Measurements from ENCODE around the gene IRS2.

The IRS2 gene

DNA sequence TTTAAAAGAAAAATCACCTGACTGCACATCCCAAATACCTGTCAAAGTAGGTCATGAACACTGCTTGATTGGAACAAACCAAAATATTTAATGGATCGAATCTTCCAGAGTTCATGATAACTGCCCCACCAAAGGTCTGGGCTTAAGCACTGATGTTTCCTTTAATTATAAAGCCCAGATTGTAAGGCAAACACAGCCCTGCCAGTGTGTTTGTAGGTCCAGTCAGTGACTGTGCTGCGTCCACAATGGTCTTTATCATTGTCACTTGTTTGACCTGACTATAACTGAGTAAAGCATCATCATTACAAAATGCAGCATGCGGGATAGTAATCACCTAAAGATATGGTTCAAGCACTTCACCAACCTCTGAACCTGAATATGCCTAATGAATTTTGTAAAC is 63.3 kb downstream of the IRS2 start:
- Histone ChIP-seq H3K9me3 (ENCODE audit: insufficient read depth, low read length) (peaks cover 16% of the 10 kb centered on the region), H3K27me3 (ENCODE audit: insufficient read depth, insufficient read length) (no peaks in the 10 kb centered on the region), H3K4me3 (ENCODE audit: insufficient read length, low read depth) (no peak overlapping the region), H3K9ac (ENCODE audit: insufficient read length, low read depth) (no peak overlapping the region), H3K36me3 (ENCODE audit: insufficient read depth, insufficient read length, low read length) (no peaks in the 10 kb centered on the region), H3K4me1 (ENCODE audit: insufficient read depth, insufficient read length) (peaks cover under 1% of the 10 kb centered on the region)
- no peak for DNase-seq (ENCODE audit: low read depth, low spot score)
- TF ChIP-seq YY1 (IDR thresholded peaks at IDR 0.05; ENCODE audit: insufficient read depth, insufficient read length): no peak
- TF ChIP-seq ZNF274 (IDR thresholded peaks at IDR 0.05; ENCODE audit: low read depth, low read length): no peak
- no peak for TF ChIP-seq SUZ12 (IDR thresholded peaks at IDR 0.05; ENCODE audit: extremely low read depth, insufficient read depth, insufficient read length)

DNA sequence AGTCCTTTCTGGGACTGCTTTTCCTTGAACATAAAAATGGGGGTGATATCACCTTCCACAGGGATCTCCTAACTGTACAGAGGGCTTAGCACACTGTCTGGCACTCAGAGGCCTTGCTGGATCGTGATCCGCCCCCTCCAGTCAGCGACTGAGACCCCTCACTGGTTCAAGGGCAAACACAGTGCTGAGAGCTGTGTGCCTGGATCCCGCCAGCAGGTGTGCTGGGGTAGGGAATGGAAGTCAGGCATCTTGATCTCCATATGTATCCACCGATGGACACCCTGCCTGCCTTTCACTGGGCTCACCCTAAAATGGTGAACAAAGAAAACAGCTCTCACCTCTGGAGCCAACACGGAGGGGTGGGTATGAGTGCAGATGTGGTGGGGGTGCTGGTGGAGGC is 64.3 kb downstream of the IRS2 start:
- H3K36me3 ChIP-seq (ENCODE audit: insufficient read depth, insufficient read length, low read length): no peaks in the 10 kb centered on the region
- TF ChIP-seq YY1 (IDR thresholded peaks at IDR 0.05; ENCODE audit: insufficient read depth, insufficient read length) (no peak), SUZ12 (IDR thresholded peaks at IDR 0.05; ENCODE audit: extremely low read depth, insufficient read depth, insufficient read length) (no peak), ZNF274 (IDR thresholded peaks at IDR 0.05; ENCODE audit: low read depth, low read length) (no peak)
- DNase-seq (ENCODE audit: low read depth, low spot score): no peak
- H3K9me3 ChIP-seq (ENCODE audit: insufficient read depth, low read length): peaks cover 14% of the 10 kb centered on the region
- H3K4me1 ChIP-seq (ENCODE audit: insufficient read depth, insufficient read length): no peaks in the 10 kb centered on the region
- H3K9ac ChIP-seq (ENCODE audit: insufficient read length, low read depth): no peak overlapping the region
- no peaks in the 10 kb centered on the region for H3K27me3 ChIP-seq (ENCODE audit: insufficient read depth, insufficient read length)
- no peak overlapping the region for H3K4me3 ChIP-seq (ENCODE audit: insufficient read length, low read depth)

DNA sequence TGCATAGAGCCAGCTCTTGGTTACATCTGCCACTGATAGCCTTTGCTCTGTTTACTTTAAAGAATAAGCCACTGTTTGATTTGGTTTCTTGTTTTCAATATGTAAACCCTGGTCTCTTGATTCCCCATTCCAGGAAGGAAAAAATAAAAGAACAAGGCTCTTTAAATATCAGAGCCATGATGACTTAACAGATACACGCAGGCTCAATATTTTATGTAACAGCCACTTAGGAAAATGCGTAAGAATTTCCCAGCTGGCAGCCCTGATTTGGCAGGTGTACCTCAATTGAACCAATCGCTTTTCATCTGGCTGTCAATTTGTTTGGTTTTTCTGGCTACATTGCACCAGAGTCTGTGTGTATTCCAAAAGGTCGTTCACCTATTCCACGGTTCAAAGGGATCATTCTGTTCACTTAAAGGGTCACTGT is 65.6 kb downstream of the IRS2 start:
- no peaks in the 10 kb centered on the region for H3K36me3 ChIP-seq (ENCODE audit: insufficient read depth, insufficient read length, low read length)
- DNase-seq (ENCODE audit: low read depth, low spot score): no peak
- no peaks in the 10 kb centered on the region for H3K4me1 ChIP-seq (ENCODE audit: insufficient read depth, insufficient read length)
- H3K4me3 ChIP-seq (ENCODE audit: insufficient read length, low read depth): no peak overlapping the region
- H3K27me3 ChIP-seq (ENCODE audit: insufficient read depth, insufficient read length): no peaks in the 10 kb centered on the region
- TF ChIP-seq ZNF274 (IDR thresholded peaks at IDR 0.05; ENCODE audit: low read depth, low read length): no peak
- TF ChIP-seq SUZ12 (IDR thresholded peaks at IDR 0.05; ENCODE audit: extremely low read depth, insufficient read depth, insufficient read length): no peak
- TF ChIP-seq YY1 (IDR thresholded peaks at IDR 0.05; ENCODE audit: insufficient read depth, insufficient read length): no peak
- peaks cover 2% of the 10 kb centered on the region; the same call in 1 of the 2 replicates for H3K9me3 ChIP-seq (ENCODE audit: insufficient read depth, low read length)
- no peak overlapping the region for H3K9ac ChIP-seq (ENCODE audit: insufficient read length, low read depth)

DNA sequence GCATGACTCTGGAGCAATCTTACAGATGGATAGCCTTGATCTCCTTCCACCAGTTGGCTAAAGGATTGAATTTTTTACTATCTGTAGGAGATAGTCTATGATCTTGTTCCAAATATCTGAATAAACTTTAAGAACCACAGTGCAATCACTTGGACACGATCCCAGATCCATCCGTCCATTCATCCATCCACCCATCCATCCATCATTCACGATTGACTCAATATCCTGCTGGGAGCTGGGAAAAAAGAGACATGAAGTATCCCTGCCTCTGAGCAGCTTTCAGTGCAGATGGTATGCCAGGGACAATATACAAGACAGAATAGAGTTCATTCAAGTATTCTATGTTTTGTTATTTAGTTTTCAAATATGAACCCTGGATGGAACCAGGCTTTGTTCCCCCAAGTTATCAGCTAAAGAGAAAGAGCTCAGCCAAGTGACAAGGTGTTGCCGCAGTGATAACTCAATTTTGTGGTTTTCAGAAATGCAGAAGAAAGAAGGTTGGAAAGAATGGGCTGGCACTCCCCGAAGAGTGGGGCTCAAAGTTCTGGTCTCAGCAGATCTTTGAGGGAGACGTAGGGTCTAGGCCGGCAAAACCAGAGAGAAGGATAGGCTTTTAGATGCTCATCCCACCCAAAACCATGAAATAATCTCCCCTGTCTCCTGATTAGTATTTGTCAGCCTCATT is 66.3 kb downstream of the IRS2 start:
- no peak overlapping the region for H3K9ac ChIP-seq (ENCODE audit: insufficient read length, low read depth)
- H3K9me3 ChIP-seq (ENCODE audit: insufficient read depth, low read length): no peaks in the 10 kb centered on the region
- H3K27me3 ChIP-seq (ENCODE audit: insufficient read depth, insufficient read length): no peaks in the 10 kb centered on the region
- no peaks in the 10 kb centered on the region for H3K36me3 ChIP-seq (ENCODE audit: insufficient read depth, insufficient read length, low read length)
- DNase-seq (ENCODE audit: low read depth, low spot score): no peak
- TF ChIP-seq YY1 (IDR thresholded peaks at IDR 0.05; ENCODE audit: insufficient read depth, insufficient read length): no peak
- no peak for TF ChIP-seq ZNF274 (IDR thresholded peaks at IDR 0.05; ENCODE audit: low read depth, low read length)
- TF ChIP-seq SUZ12 (IDR thresholded peaks at IDR 0.05; ENCODE audit: extremely low read depth, insufficient read depth, insufficient read length): no peak
- H3K4me3 ChIP-seq (ENCODE audit: insufficient read length, low read depth): no peak overlapping the region
- H3K4me1 ChIP-seq (ENCODE audit: insufficient read depth, insufficient read length): no peaks in the 10 kb centered on the region

DNA sequence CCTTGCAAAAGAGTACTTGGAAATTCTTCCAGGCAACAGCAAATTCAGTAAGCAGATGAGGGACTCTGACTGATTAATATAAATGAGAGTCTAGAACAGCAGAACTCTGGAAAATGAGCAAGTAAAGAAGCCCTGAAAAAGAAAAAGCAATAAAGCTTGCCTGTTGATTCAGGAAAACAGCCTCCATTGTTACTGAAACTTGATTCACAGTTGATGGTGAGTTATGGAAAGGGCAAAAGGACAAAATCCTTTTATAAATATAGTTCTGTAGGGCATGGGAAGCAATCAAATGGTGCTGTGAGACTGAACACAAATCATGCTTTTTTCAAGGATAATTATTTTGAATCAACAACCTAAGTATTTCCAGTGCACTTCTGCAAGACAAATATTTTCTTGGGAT is 67.7 kb downstream of the IRS2 start:
- Histone ChIP-seq H3K9me3 (ENCODE audit: insufficient read depth, low read length) (no peaks in the 10 kb centered on the region), H3K36me3 (ENCODE audit: insufficient read depth, insufficient read length, low read length) (no peaks in the 10 kb centered on the region), H3K4me1 (ENCODE audit: insufficient read depth, insufficient read length) (no peaks in the 10 kb centered on the region), H3K27me3 (ENCODE audit: insufficient read depth, insufficient read length) (no peaks in the 10 kb centered on the region), H3K9ac (ENCODE audit: insufficient read length, low read depth) (no peak overlapping the region), H3K4me3 (ENCODE audit: insufficient read length, low read depth) (no peak overlapping the region)
- DNase-seq (ENCODE audit: low read depth, low spot score): no peak
- TF ChIP-seq ZNF274 (IDR thresholded peaks at IDR 0.05; ENCODE audit: low read depth, low read length): no peak
- TF ChIP-seq YY1 (IDR thresholded peaks at IDR 0.05; ENCODE audit: insufficient read depth, insufficient read length): no peak
- no peak for TF ChIP-seq SUZ12 (IDR thresholded peaks at IDR 0.05; ENCODE audit: extremely low read depth, insufficient read depth, insufficient read length)

DNA sequence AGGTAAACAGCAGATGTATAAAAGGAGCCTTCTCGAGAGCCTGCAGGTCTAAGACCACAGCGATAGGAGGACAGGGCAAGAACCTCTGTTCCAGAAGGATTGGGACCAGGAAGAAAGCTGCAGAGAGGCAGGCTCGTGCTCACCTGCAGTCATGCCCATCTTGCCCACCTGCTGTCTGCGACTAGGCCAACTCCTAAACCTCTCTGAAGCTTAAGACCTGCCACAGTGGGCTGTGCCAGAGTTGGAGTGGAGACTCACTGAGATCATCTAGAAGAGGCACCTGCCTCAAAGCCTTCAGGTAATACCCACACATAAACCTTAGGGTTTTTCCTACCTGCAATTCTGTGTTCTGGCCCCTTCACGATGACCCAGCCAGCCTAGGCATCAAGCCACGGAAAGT is 68.7 kb downstream of the IRS2 start:
- Histone ChIP-seq H3K9me3 (ENCODE audit: insufficient read depth, low read length) (no peaks in the 10 kb centered on the region), H3K9ac (ENCODE audit: insufficient read length, low read depth) (no peak overlapping the region), H3K27me3 (ENCODE audit: insufficient read depth, insufficient read length) (no peaks in the 10 kb centered on the region), H3K4me3 (ENCODE audit: insufficient read length, low read depth) (no peak overlapping the region), H3K36me3 (ENCODE audit: insufficient read depth, insufficient read length, low read length) (no peaks in the 10 kb centered on the region), H3K4me1 (ENCODE audit: insufficient read depth, insufficient read length) (no peaks in the 10 kb centered on the region)
- DNase-seq (ENCODE audit: low read depth, low spot score): no peak
- TF ChIP-seq SUZ12 (IDR thresholded peaks at IDR 0.05; ENCODE audit: extremely low read depth, insufficient read depth, insufficient read length) (no peak), YY1 (IDR thresholded peaks at IDR 0.05; ENCODE audit: insufficient read depth, insufficient read length) (no peak), ZNF274 (IDR thresholded peaks at IDR 0.05; ENCODE audit: low read depth, low read length) (no peak)

DNA sequence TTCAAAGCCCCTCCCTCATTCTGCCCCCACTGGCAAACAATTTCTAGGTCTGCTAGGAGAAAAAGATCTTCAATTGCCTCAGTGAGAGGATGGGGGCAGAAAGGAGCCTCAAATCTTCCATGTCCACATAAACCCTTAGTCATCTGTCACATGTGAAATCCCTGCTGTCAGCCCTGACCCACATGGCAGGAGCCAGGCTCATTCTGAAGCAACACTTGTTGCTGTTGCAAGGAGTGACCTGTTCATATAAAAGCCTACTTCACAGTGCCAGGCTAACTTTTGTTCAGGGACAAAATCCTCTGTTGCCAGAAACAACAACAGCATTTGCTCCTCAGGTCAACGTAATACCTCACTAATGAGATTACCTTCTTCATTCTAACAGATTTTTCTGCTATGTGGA is 70.5 kb downstream of the IRS2 start:
- Histone ChIP-seq H3K4me3 (ENCODE audit: insufficient read length, low read depth) (no peak overlapping the region), H3K36me3 (ENCODE audit: insufficient read depth, insufficient read length, low read length) (no peaks in the 10 kb centered on the region), H3K27me3 (ENCODE audit: insufficient read depth, insufficient read length) (no peaks in the 10 kb centered on the region), H3K9ac (ENCODE audit: insufficient read length, low read depth) (no peak overlapping the region), H3K4me1 (ENCODE audit: insufficient read depth, insufficient read length) (no peaks in the 10 kb centered on the region), H3K9me3 (ENCODE audit: insufficient read depth, low read length) (no peaks in the 10 kb centered on the region)
- TF ChIP-seq ZNF274 (IDR thresholded peaks at IDR 0.05; ENCODE audit: low read depth, low read length) (no peak), SUZ12 (IDR thresholded peaks at IDR 0.05; ENCODE audit: extremely low read depth, insufficient read depth, insufficient read length) (no peak), YY1 (IDR thresholded peaks at IDR 0.05; ENCODE audit: insufficient read depth, insufficient read length) (no peak)
- DNase-seq (ENCODE audit: low read depth, low spot score): no peak

Measured in NT2/D1 (cell line).